Glutamatergic neuron (in vitro differentiated cells): ENCODE results near the gene GNAI2. TPM values are rescaled to one million over a fixed set of nuclear protein-coding genes. Genes with fewer than 3 reads are reported as not detected.

Experiments
- DNase-seq: peaks from one replicate; pipeline ENCODE4 v3.0.0; 2022
- H3K27ac Mint-ChIP-seq: one replicate; pipeline ENCODE4 v1.8.0; 2020; ENCODE audit warnings: mild to moderate bottlenecking, mixed read lengths, inconsistent platforms; ENCODE audit not compliant: unreplicated experiment
- H3K27me3 Mint-ChIP-seq: one replicate; pipeline ENCODE4 v1.8.0; 2020; ENCODE audit warnings: mild to moderate bottlenecking, moderate library complexity, mixed read lengths, inconsistent platforms; ENCODE audit not compliant: unreplicated experiment
- H3K36me3 Mint-ChIP-seq: one replicate; pipeline ENCODE4 v1.8.0; 2020; ENCODE audit warnings: mild to moderate bottlenecking, mixed read lengths, inconsistent platforms; ENCODE audit not compliant: unreplicated experiment
- H3K4me1 Mint-ChIP-seq: one replicate; pipeline ENCODE4 v1.8.0; 2020; ENCODE audit warnings: mild to moderate bottlenecking, low read depth, mixed read lengths, inconsistent platforms; ENCODE audit not compliant: unreplicated experiment
- H3K4me3 Mint-ChIP-seq: one replicate; pipeline ENCODE4 v1.8.0; 2020; ENCODE audit warnings: mild to moderate bottlenecking, mixed read lengths, inconsistent platforms; ENCODE audit not compliant: unreplicated experiment
- H3K9me3 Mint-ChIP-seq: one replicate; pipeline ENCODE4 v1.8.0; 2020; ENCODE audit warnings: mild to moderate bottlenecking, moderate library complexity, mixed read lengths, inconsistent platforms; ENCODE audit not compliant: unreplicated experiment
- total RNA-seq: library from RNA; stranded (reverse); fragmentation: NEBNext Ultra II Directional; extraction: Animal tissue kit (Norgen Biotek cat#: 25700); gene quantifications from one replicate; pipeline ENCODE4 v1.2.1, GENCODE V29; 2021; ENCODE audit not compliant: unreplicated experiment
- TF ChIP-seq, protein P1 (sequence below): fragments of 200-600 bp; sonication (generic); IDR thresholded peaks from one replicate; pipeline ENCODE4 v1.5.0; 2021; ENCODE audit not compliant: partially characterized antibody, unreplicated experiment

Gene GNAI2
- total RNA-seq, 1 donor from 2014 or later = 297 TPM

DNA sequence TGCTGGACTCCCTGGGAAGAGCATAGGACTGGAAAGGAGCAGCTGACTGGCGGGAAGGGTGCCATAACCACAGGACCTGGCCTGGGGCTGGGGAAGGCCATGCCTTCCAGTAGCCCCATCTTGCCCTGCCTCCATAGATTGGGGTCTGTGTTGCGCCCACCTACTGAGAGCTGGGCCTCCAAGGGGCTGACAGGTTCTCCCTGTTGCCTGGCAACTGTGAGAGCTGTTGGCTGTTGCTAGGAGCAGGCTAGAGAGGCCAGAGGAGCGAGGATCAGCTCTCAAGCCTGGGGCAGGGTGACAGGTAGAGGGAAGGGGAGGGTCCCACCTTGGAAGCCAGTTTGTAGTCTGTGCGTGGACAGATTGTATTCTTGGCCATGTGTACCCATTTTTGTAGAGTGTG is 2.8 kb upstream of the GNAI2 start:
- Mint-ChIP-seq H3K27me3 (peaks cover 18% of the 10 kb centered on the region), H3K27ac (no peak overlapping the region), H3K9me3 (peaks cover 19% of the 10 kb centered on the region), H3K36me3 (no peaks in the 10 kb centered on the region), H3K4me3 (peak overlapping the region; percentile 35), H3K4me1 (peaks cover 16% of the 10 kb centered on the region)
- DNase-seq = no peak
- TF ChIP-seq, protein P1, sequence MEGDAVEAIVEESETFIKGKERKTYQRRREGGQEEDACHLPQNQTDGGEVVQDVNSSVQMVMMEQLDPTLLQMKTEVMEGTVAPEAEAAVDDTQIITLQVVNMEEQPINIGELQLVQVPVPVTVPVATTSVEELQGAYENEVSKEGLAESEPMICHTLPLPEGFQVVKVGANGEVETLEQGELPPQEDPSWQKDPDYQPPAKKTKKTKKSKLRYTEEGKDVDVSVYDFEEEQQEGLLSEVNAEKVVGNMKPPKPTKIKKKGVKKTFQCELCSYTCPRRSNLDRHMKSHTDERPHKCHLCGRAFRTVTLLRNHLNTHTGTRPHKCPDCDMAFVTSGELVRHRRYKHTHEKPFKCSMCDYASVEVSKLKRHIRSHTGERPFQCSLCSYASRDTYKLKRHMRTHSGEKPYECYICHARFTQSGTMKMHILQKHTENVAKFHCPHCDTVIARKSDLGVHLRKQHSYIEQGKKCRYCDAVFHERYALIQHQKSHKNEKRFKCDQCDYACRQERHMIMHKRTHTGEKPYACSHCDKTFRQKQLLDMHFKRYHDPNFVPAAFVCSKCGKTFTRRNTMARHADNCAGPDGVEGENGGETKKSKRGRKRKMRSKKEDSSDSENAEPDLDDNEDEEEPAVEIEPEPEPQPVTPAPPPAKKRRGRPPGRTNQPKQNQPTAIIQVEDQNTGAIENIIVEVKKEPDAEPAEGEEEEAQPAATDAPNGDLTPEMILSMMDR = no peak

DNA sequence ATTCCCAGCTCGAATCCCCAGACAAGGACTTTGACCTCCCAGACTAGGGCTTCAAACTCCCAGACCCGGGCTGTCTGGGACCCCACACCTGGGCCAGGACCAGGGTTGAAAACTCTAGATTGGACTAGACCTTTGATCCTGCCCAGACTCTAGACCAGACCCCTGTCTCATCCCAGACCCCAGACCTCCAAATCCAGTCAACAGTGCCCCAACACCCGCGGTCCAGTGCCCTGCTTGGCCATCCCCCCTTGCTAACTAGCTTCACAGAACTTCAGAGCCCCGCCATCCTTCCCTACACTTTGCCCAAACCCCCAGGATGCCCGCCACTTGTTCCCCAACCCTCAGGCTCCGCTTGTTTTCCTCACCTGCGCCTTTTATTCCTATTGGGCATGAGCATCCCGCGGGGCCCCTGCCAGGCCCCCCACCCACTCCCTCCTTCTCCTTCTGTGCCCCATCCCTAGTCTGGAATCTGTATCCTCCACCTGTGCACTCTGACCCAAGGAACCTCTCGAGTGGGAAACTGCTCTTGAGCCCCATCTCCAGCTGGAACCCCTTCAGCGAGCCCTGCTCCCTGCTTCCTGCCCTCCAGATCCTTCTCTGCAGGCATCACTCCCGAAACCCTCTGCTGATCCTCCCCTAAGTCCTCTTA is 604 bp downstream of the GNAI2 start:
- peaks cover 19% of the 10 kb centered on the region for H3K9me3 Mint-ChIP-seq
- peaks cover 28% of the 10 kb centered on the region for H3K27me3 Mint-ChIP-seq
- H3K27ac Mint-ChIP-seq = peak overlapping the region; percentile 98
- peak overlapping the region; percentile 98 for H3K4me3 Mint-ChIP-seq
- TF ChIP-seq, protein P1 = no peak
- no peak for DNase-seq
- peaks cover 34% of the 10 kb centered on the region for H3K4me1 Mint-ChIP-seq
- H3K36me3 Mint-ChIP-seq = no peaks in the 10 kb centered on the region

DNA sequence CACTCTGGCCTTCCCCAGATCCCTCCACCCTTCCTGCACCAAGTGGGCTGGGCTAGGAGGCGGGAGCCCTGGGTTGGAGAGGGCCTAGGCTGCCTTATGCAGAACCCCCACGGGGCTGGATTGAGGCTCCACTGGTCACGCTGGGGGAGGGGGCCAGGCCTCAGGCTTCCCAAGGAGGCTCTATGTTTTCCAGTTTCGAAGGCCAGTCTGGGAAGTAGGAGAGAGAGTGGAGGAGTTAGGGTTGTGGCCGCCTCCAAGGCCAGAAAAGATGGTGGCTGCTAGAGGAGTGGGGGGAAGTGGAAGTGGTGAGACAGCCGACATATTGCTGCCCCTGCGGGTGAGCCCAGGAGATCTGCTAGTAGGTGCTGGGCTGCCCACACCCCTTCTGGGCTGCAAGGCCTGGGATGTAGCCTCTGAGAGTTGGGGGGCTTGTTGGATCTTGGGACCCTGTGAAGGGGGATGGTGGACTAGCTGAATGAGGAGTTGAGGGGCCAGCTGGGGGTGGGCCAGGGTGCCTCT is 1.2 kb downstream of the GNAI2 start:
- peaks cover 20% of the 10 kb centered on the region for H3K9me3 Mint-ChIP-seq
- H3K27ac Mint-ChIP-seq = peak overlapping the region; percentile 98
- H3K36me3 Mint-ChIP-seq = no peaks in the 10 kb centered on the region
- peak overlapping the region; percentile 98 for H3K4me3 Mint-ChIP-seq
- TF ChIP-seq, protein P1 = no peak
- peaks cover 39% of the 10 kb centered on the region for H3K4me1 Mint-ChIP-seq
- peaks cover 29% of the 10 kb centered on the region for H3K27me3 Mint-ChIP-seq
- DNase-seq = peak; percentile 74

DNA sequence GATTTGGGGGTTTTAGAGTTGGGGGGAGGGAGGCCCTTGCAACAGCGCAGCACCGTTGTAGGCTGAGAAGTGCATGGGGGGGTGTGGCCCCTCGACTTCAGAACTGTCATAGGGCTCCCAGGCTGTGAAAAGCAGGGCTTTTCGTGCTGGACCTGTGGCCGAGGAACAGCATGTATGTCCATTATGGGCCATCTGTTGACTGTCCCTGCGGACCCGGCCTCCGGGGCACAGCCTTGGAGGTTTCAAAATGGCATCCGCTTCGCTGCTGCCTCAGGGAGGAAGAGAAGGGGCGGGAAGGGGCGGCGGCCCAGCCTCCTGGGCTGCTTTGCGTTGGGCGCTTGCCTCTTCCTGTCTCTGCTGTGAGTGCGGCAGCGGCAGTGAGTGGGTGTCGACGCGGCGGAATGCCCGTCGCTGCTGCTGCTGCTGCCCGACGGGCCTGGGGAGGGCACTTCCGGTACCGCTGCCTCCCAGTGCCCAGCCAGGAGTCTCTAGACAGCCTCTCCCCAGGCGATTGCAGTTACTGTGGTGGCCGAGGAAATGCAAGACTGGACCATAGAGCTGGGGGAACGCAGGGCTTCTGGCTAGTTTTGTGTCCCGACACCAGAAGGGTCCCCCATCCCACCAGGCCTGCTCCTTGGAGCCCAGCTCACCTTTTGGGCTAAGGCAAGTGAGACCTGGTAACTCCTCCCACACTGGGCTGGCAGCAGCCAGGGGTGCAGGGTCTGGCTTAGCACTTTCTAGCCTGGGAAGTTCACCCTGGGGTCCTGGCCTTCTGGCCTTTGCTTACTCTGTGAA is 1.9 kb downstream of the GNAI2 start:
- Mint-ChIP-seq H3K4me1 (peaks cover 42% of the 10 kb centered on the region), H3K27ac (peak overlapping the region; percentile 98), H3K9me3 (peaks cover 21% of the 10 kb centered on the region), H3K27me3 (peaks cover 31% of the 10 kb centered on the region), H3K4me3 (peak overlapping the region; percentile 98), H3K36me3 (no peaks in the 10 kb centered on the region)
- TF ChIP-seq, protein P1 = no peak
- peak; percentile 89 for DNase-seq
